Measurements from ENCODE around the gene DTD2. TPM values are rescaled to one million over a fixed set of nuclear protein-coding genes. Genes with fewer than 3 reads are reported as not detected.

DTD2 gene
- total and polyA plus RNA-seq, 2 of the 8 experiments (the other 6 are each of a cell fraction or from before 2014, with no cell fraction given): 12.0 to 19.5 TPM

- Histone ChIP-seq H2BK15ac (ENCODE audit: low read length) (no peak overlapping the region), H2BK12ac (ENCODE audit: low read depth, low read length) (no peak overlapping the region), H4K91ac (replicated peaks; ENCODE audit: insufficient read length, low read length) (no peak overlapping the region), H3K79me2 (ENCODE audit: control insufficient read depth in 1 of 2, insufficient read depth in 2 of 2, low read length in 2 of 2) (no peaks in the 10 kb centered on the region), H4K20me1 (replicated peaks in 1 of 2; ENCODE audit: control insufficient read depth in 1 of 2, insufficient read depth in 2 of 2, low read length in 2 of 2) (no peaks in the 10 kb centered on the region), H2AK5ac (ENCODE audit: low read depth, low read length) (no peak overlapping the region), H3K79me1 (ENCODE audit: low read depth, low read length) (no peaks in the 10 kb centered on the region), H3K36me3 (ENCODE audit: control insufficient read depth in 2 of 4, insufficient read depth in 4 of 4, low read length in 3 of 4) (no peaks in the 10 kb centered on the region), H3K4ac (replicated peaks; ENCODE audit: insufficient read length, low read depth, low read length) (no peak overlapping the region), H2AFZ (ENCODE audit: low read length) (peak overlapping the region; percentile 95), H3K27ac (ENCODE audit: low read depth, low read length) (no peak overlapping the region), H3K14ac (ENCODE audit: insufficient read length) (no peak overlapping the region), H3K27me3 (replicated peaks in 1 of 4; ENCODE audit: control insufficient read depth in 3 of 4, extremely low read depth in 1 of 4, insufficient read depth in 3 of 4, low read length in 3 of 4) (no peaks in the 10 kb centered on the region), H3K4me1 (replicated peaks in 1 of 4; ENCODE audit: control insufficient read depth in 3 of 4, insufficient read depth in 4 of 4, low read length in 3 of 4) (peaks cover 0 to 5% (median 2%) of the 10 kb centered on the region in 4 experiments; a peak in 2 of 7 replicates), H3K4me2 (ENCODE audit: insufficient read depth in 1 of 2, low read depth in 2 of 2, low read length in 2 of 2) (no peak overlapping the region), H3K56ac (replicated peaks; ENCODE audit: insufficient read length, low read depth, low read length) (no peak overlapping the region), H4K5ac (ENCODE audit: insufficient read length, low read depth, low read length) (no peak overlapping the region), H3K9me3 (ENCODE audit: insufficient read depth in 2 of 2, low read depth in 1 of 2, low read length in 1 of 2) (no peaks in the 10 kb centered on the region; a peak in 1 of 4 replicates), H2BK20ac (ENCODE audit: low read length) (no peak overlapping the region), H3K23ac (ENCODE audit: insufficient read length) (no peak overlapping the region), H3K9ac (replicated peaks in 1 of 4; ENCODE audit: extremely low read depth in 1 of 4, low read depth in 3 of 4, low read length in 3 of 4) (no peak overlapping the region), H2BK5ac (ENCODE audit: low read depth, low read length) (no peak overlapping the region), H4K8ac (ENCODE audit: extremely low read depth, insufficient read depth, low read length) (no peak overlapping the region), H3K18ac (ENCODE audit: extremely low read depth, low read length) (no peak overlapping the region), H2BK120ac (replicated peaks; ENCODE audit: low read depth, low read length) (no peak overlapping the region), H3K4me3 (ENCODE audit: extremely low read depth in 1 of 4, insufficient read depth in 2 of 4, low read depth in 3 of 4, low read length in 4 of 4) (no peak overlapping the region), H3K23me2 (ENCODE audit: low read depth, low read length) (peaks cover 3% of the 10 kb centered on the region)
- DNase-seq (ENCODE audit: low read depth in 1 of 2, low spot score in 2 of 2) (no peak), FAIRE-seq (no peak)
- POLR2A ChIA-PET (ENCODE audit: partially characterized antibody): interaction anchor here (1.2 kb wide), 1 partner anchor 41 kb away, joined by 3 read pairs; the partner anchor contains the start of gene HEATR5A
- TF ChIP-seq SRF (IDR thresholded peaks at IDR 0.05; ENCODE audit: low read depth, low read length) (no peak), ZNF274 (IDR thresholded peaks at IDR 0.05; ENCODE audit: borderline replicate concordance, extremely low read depth, low read length) (no peak), RNF2 (IDR thresholded peaks at IDR 0.05; ENCODE audit: borderline replicate concordance, low read depth, low read length, missing control alignments, poor library complexity, severe bottlenecking) (no peak), TAF7 (optimal IDR thresholded peaks at IDR 0.05; ENCODE audit: borderline replicate concordance, low read depth, low read length) (no peak), SP2 (IDR thresholded peaks at IDR 0.05; ENCODE audit: low read length) (no peak), MAFK (IDR thresholded peaks at IDR 0.05; ENCODE audit: low read depth, low read length) (no peak), SIRT6 (IDR thresholded peaks at IDR 0.05; ENCODE audit: low read length) (no peak), SP1 (IDR thresholded peaks at IDR 0.05; ENCODE audit: low read depth, low read length) (no peak), RFX5 (IDR thresholded peaks at IDR 0.05; ENCODE audit: borderline replicate concordance, low read depth, low read length) (no peak), PHF8 (conservative IDR thresholded peaks at IDR 0.05; ENCODE audit: low read depth, low read length) (no peak), CHD1 (IDR thresholded peaks at IDR 0.05; ENCODE audit: low read depth, low read length) (no peak)
- CTCF ChIA-PET (ENCODE audit: partially characterized antibody): no interaction called here
- WGBS, 2 experiments (ENCODE audit: extremely low coverage in 1 of 2, insufficient coverage in 1 of 2, insufficient read length in 1 of 2, insufficient replicate concordance in 2 of 2, low coverage in 1 of 2, low lambda C conversion rate in 2 of 2, missing lambda C conversion rate in 1 of 2): 90 to 100% methylated on average over 1 to 3 of the region's 3 CpGs
Measured at GRCh38 chr14:31461545-31461944, 4.2 kb upstream of the DTD2 start.
